GM23338 (cell line): Measurements from ENCODE around the gene SREK1. TPM values are rescaled to one million over a fixed set of nuclear protein-coding genes. Genes with fewer than 3 reads are reported as not detected.
A peak's percentile ranks its signal among the peaks of the same experiment; 100 is the strongest.

Experiments used
- ATAC-seq: fragments of 200-7000 bp; cut with Tn5 transposase; 3 replicates; pipeline ENCODE4 v1.9.1; 2020
- DNase-seq: peaks from one replicate; pipeline ENCODE4 v3.0.0-alpha.2; 2015; ENCODE audit warnings: low spot score
- H2AFZ ChIP-seq: fragments of 200-600 bp; sonication (generic); 2 replicates; pipeline ENCODE4 v1.8.0; 2016; ENCODE audit warnings: antibody characterized with exemption, mild to moderate bottlenecking, moderate library complexity
- H3F3A ChIP-seq: fragments of 200-600 bp; sonication (generic); replicated peaks from 2 replicates; pipeline ENCODE4 v1.8.0; 2017; ENCODE audit warnings: antibody characterized with exemption, mixed run types, low read depth
- H3K27ac ChIP-seq: fragments of 200-600 bp; sonication (generic); 2 replicates; pipeline ENCODE4 v1.6.1; 2016; ENCODE audit warnings: low read depth
- H3K27me3 ChIP-seq: fragments of 200-600 bp; sonication (generic); 2 replicates; pipeline ENCODE4 v1.8.0; 2016; ENCODE audit warnings: mild to moderate bottlenecking, mixed run types, moderate library complexity; ENCODE audit not compliant: insufficient read depth
- H3K36me3 ChIP-seq: fragments of 200-600 bp; sonication (generic); 2 replicates; pipeline ENCODE4 v1.8.0; 2016; ENCODE audit warnings: mild to moderate bottlenecking; ENCODE audit not compliant: insufficient read depth
- H3K4me1 ChIP-seq: fragments of 200-600 bp; sonication (generic); 2 replicates; pipeline ENCODE4 v1.8.0; 2016; ENCODE audit warnings: mild to moderate bottlenecking, moderate library complexity; ENCODE audit not compliant: insufficient read depth
- H3K4me2 ChIP-seq: fragments of 200-600 bp; sonication (generic); 2 replicates; pipeline ENCODE4 v1.7.1; 2017; ENCODE audit warnings: mixed run types
- H3K4me3 ChIP-seq: fragments of 200-600 bp; sonication (generic); 2 replicates; pipeline ENCODE4 v1.6.1; 2016; ENCODE audit warnings: mixed run types
- H3K79me2 ChIP-seq: fragments of 200-600 bp; sonication (generic); replicated peaks from 2 replicates; pipeline ENCODE4 v1.8.0; 2017; ENCODE audit warnings: mild to moderate bottlenecking; ENCODE audit not compliant: insufficient read depth
- H3K9me2 ChIP-seq: fragments of 200-600 bp; sonication (generic); 2 replicates; pipeline ENCODE4 v1.8.0; 2017; ENCODE audit not compliant: insufficient read depth
- H4K20me1 ChIP-seq: fragments of 200-600 bp; sonication (generic); replicated peaks from 2 replicates; pipeline ENCODE4 v1.8.0; 2017; ENCODE audit warnings: mild to moderate bottlenecking; ENCODE audit not compliant: insufficient read depth
- H3K27ac Mint-ChIP-seq: 2 replicates; pipeline ENCODE4 v1.8.0; 2020; ENCODE audit warnings: inconsistent platforms, mild to moderate bottlenecking, moderate library complexity, mixed read lengths
- H3K27me3 Mint-ChIP-seq: 3 replicates; pipeline ENCODE4 v1.8.0; 2022; ENCODE audit warnings: low read depth, mild to moderate bottlenecking, moderate library complexity, mixed read lengths, inconsistent platforms; ENCODE audit not compliant: insufficient read depth, poor library complexity
- H3K36me3 Mint-ChIP-seq: 3 replicates; pipeline ENCODE4 v1.8.0; 2021; ENCODE audit warnings: low read depth, mild to moderate bottlenecking, inconsistent platforms, moderate library complexity, mixed read lengths
- H3K4me1 Mint-ChIP-seq: 3 replicates; pipeline ENCODE4 v1.8.0; 2020; ENCODE audit warnings: mild to moderate bottlenecking, inconsistent platforms, mixed read lengths
- H3K4me3 Mint-ChIP-seq: 3 replicates; pipeline ENCODE4 v1.8.0; 2021; ENCODE audit warnings: moderate library complexity, mild to moderate bottlenecking, inconsistent platforms, mixed read lengths
- H3K9me3 Mint-ChIP-seq: 3 replicates; pipeline ENCODE4 v1.8.0; 2020; ENCODE audit warnings: moderate library complexity, mild to moderate bottlenecking, inconsistent platforms, mixed read lengths
- CREB1 ChIP-seq: fragments of 250-450 bp; sonication (Bioruptor Pico); IDR thresholded peaks from 2 replicates; pipeline ENCODE4 v1.5.0; 2020; ENCODE audit warnings: low read depth, mild to moderate bottlenecking, moderate library complexity
- CTCF ChIP-seq, 2 experiments: fragments of 200-600 bp in 1 of 2; sonication (generic) in 1 of 2; conservative IDR thresholded peaks; 2 replicates each; pipeline versions ENCODE4 v1.5.1 to v1.6.1; 2016 to 2017; ENCODE audit warnings: antibody characterized with exemption in 2 of 2, low read depth in 2 of 2, mild to moderate bottlenecking in 2 of 2, moderate library complexity in 1 of 2
- ETS1 ChIP-seq: IDR thresholded peaks from 2 replicates; pipeline ENCODE4 v1.6.1; 2016; ENCODE audit warnings: antibody characterized with exemption
- EZH2 ChIP-seq: fragments of 200-600 bp; sonication (generic); IDR thresholded peaks from one replicate; pipeline ENCODE4 v1.8.0; 2017; ENCODE audit warnings: antibody characterized with exemption, mild to moderate bottlenecking, low read depth; ENCODE audit not compliant: unreplicated experiment
- EZH2phosphoT487 ChIP-seq: fragments of 200-600 bp; sonication (generic); IDR thresholded peaks from one replicate; pipeline ENCODE4 v1.8.1; 2018; ENCODE audit warnings: antibody characterized with exemption; ENCODE audit not compliant: unreplicated experiment
- JUNB ChIP-seq: IDR thresholded peaks from one replicate; pipeline ENCODE4 v1.6.1; 2016; ENCODE audit warnings: antibody characterized with exemption; ENCODE audit not compliant: unreplicated experiment
- NANOG ChIP-seq: IDR thresholded peaks from 2 replicates; pipeline ENCODE4 v1.6.1; 2016; ENCODE audit warnings: antibody characterized with exemption, borderline replicate concordance
- POLR2AphosphoS5 ChIP-seq: IDR thresholded peaks from 2 replicates; pipeline ENCODE4 v1.6.1; 2016; ENCODE audit warnings: antibody characterized with exemption, low read depth
- STAT1 ChIP-seq: IDR thresholded peaks from one replicate; pipeline ENCODE4 v1.6.1; 2016; ENCODE audit warnings: antibody characterized with exemption; ENCODE audit not compliant: unreplicated experiment
- ZNF114 ChIP-seq: fragments of 250-450 bp; sonication (Bioruptor Pico); IDR thresholded peaks from 2 replicates; pipeline ENCODE4 v1.5.0; 2020; ENCODE audit warnings: mild to moderate bottlenecking, moderate library complexity
- ZNF331 ChIP-seq: fragments of 250-450 bp; sonication (Bioruptor Pico); IDR thresholded peaks from 2 replicates; pipeline ENCODE4 v1.5.0; 2020; ENCODE audit warnings: low read depth, mild to moderate bottlenecking, moderate library complexity
- polyA plus RNA-seq: library from polyadenylated mRNA; unstranded; fragments of >200 nt; fragmentation: Nextera tagmentation; extraction: Ambion mirVana; gene quantifications from 2 replicates; pipeline ENCODE4 v1.2.1, GENCODE V29; 2016
- total RNA-seq: library from RNA; depleted of rRNA; stranded (reverse); fragments of >200 nt; shearing (Covaris generic); gene quantifications from 2 replicates; pipeline ENCODE4 v1.2.3, GENCODE V29; 2014
- TF ChIP-seq, protein P1 (sequence below): IDR thresholded peaks from one replicate; pipeline ENCODE4 v1.6.1; 2018; ENCODE audit warnings: antibody characterized with exemption; ENCODE audit not compliant: unreplicated experiment

The SREK1 gene
- total and polyA plus RNA-seq, 2 experiments from 2014 or later: 64.3 to 66.4 TPM

DNA sequence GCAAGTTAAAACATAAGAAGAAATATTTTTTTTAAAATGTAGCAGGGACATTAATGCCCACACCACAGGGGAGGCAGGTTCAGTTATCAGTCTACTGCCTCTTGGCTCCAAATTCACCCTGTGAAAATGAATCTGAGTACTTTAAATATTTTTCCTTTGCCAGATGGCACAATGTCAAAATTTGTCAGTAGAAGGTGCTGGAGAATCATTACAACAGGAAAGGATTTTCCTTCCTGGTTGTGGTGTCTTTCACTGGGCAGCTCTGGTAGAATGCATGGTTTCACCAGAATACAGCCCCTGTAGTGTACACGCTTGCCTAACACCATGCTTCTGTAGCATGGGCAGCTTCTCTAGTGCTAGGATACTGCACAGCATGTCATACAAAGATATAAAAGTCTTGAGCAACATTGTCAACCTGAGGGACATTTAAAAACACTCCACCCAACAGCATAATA lies 9.7 kb upstream of the SREK1 start:
- DNase-seq: no peak
- Histone ChIP-seq H3K4me2 (no peak overlapping the region), H3K27me3 (no peaks in the 10 kb centered on the region), H3K4me1 (peaks cover 10% of the 10 kb centered on the region; the same call in 1 of the 2 replicates), H3F3A (no peaks in the 10 kb centered on the region), H3K4me3 (no peak overlapping the region), H3K27ac (no peak overlapping the region), H3K79me2 (no peaks in the 10 kb centered on the region), H4K20me1 (no peaks in the 10 kb centered on the region), H3K36me3 (no peaks in the 10 kb centered on the region), H3K9me2 (0 out of 2 replicates have a peak, but pooled peaks cover 3% of the 10 kb centered on the region), H2AFZ (peak overlapping the region; percentile 33; the same call in 1 of the 2 replicates)
- Mint-ChIP-seq H3K27me3 (peaks cover 2% of the 10 kb centered on the region), H3K4me1 (peaks cover 4% of the 10 kb centered on the region; the same call in 2 of the 3 replicates), H3K36me3 (no peaks in the 10 kb centered on the region), H3K9me3 (peaks cover 6% of the 10 kb centered on the region; the same call in 2 of the 3 replicates), H3K27ac (no peak overlapping the region), H3K4me3 (no peak overlapping the region)
- no peak for ATAC-seq
- TF ChIP-seq CTCF (conservative IDR thresholded peaks at IDR 0.05; ENCODE audit: low read depth in 2 of 2): 0 out of 4 replicates have a peak, but pooled peaks of 1 of the 2 experiments have one; percentile 0
- no peak for TF ChIP-seq EZH2phosphoT487

GRCh38 chr5:66136053-66136452 lies 8.0 kb upstream of the SREK1 start:
- Histone ChIP-seq H3K36me3 (no peaks in the 10 kb centered on the region), H3K9me2 (0 out of 2 replicates have a peak, but pooled peaks cover 3% of the 10 kb centered on the region), H3K4me3 (no peak overlapping the region), H4K20me1 (no peaks in the 10 kb centered on the region), H3K27me3 (no peaks in the 10 kb centered on the region), H3F3A (no peaks in the 10 kb centered on the region), H3K4me2 (no peak overlapping the region), H3K79me2 (no peaks in the 10 kb centered on the region), H3K27ac (no peak overlapping the region), H2AFZ (peak overlapping the region; percentile 33; the same call in 1 of the 2 replicates), H3K4me1 (peaks cover 10% of the 10 kb centered on the region; the same call in 1 of the 2 replicates)
- H3K4me1 Mint-ChIP-seq: peaks cover 4% of the 10 kb centered on the region; the same call in 2 of the 3 replicates
- no peak overlapping the region for H3K27ac Mint-ChIP-seq
- ATAC-seq: no peak
- H3K9me3 Mint-ChIP-seq: no peaks in the 10 kb centered on the region
- no peaks in the 10 kb centered on the region for H3K36me3 Mint-ChIP-seq
- H3K27me3 Mint-ChIP-seq: no peaks in the 10 kb centered on the region
- no peak overlapping the region for H3K4me3 Mint-ChIP-seq
- no peak for DNase-seq
- TF ChIP-seq JUNB (no peak), CREB1 (CRISPR knock-in tag) (no peak), CTCF (conservative IDR thresholded peaks at IDR 0.05; ENCODE audit: low read depth in 2 of 2) (no peak), EZH2phosphoT487 (no peak), POLR2AphosphoS5 (no peak), NANOG (no peak), ETS1 (no peak), ZNF114 (no peak), ZNF331 (no peak), STAT1 (no peak), EZH2 (no peak)
- TF ChIP-seq, protein P1, sequence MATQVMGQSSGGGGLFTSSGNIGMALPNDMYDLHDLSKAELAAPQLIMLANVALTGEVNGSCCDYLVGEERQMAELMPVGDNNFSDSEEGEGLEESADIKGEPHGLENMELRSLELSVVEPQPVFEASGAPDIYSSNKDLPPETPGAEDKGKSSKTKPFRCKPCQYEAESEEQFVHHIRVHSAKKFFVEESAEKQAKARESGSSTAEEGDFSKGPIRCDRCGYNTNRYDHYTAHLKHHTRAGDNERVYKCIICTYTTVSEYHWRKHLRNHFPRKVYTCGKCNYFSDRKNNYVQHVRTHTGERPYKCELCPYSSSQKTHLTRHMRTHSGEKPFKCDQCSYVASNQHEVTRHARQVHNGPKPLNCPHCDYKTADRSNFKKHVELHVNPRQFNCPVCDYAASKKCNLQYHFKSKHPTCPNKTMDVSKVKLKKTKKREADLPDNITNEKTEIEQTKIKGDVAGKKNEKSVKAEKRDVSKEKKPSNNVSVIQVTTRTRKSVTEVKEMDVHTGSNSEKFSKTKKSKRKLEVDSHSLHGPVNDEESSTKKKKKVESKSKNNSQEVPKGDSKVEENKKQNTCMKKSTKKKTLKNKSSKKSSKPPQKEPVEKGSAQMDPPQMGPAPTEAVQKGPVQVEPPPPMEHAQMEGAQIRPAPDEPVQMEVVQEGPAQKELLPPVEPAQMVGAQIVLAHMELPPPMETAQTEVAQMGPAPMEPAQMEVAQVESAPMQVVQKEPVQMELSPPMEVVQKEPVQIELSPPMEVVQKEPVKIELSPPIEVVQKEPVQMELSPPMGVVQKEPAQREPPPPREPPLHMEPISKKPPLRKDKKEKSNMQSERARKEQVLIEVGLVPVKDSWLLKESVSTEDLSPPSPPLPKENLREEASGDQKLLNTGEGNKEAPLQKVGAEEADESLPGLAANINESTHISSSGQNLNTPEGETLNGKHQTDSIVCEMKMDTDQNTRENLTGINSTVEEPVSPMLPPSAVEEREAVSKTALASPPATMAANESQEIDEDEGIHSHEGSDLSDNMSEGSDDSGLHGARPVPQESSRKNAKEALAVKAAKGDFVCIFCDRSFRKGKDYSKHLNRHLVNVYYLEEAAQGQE: no peak
